Stimulated activated CD4-positive, alpha-beta T cell treated with anti-CD3 and anti-CD28 coated beads, Interleukin-4, amount 100 ng/mL, for 48 hours (primary cell): ENCODE data around the gene CPO.

Experiments
- DNase-seq, 2 donors: peaks; one replicate each; pipeline ENCODE4 v3.0.0-alpha.2; 2020; ENCODE audit warnings: low read depth in 2 of 2

Gene CPO

DNA sequence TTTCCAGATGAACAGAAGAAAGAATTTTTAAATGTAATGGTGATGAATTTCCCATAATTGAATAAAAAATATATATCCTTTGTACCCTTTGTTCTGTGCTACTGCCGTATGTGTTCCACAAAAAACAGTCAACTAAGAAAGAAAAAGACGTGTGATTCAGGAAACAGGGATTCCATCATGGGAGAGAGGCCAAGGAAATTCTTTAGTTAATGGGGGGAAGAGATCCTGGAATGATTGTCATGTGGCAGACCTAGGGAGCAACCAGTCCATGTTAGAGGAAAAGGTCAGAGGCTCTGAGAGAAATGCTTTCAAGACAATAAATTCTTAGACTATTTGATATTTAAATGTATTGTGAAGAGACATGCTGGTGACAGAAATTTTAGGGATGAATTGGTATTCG lies 76.6 kb downstream of the CPO start:
- DNase-seq = no peak
